GM20000 (cell line): ENCODE measurements around the gene FXYD6.

Source experiments
- DNase-seq: peaks from one replicate; pipeline ENCODE4 v3.0.0; 2012; ENCODE audit warnings: low spot score
- CTCF ChIP-seq: IDR thresholded peaks from 2 replicates; pipeline ENCODE4 v1.5.1; 2012; ENCODE audit warnings: mild to moderate bottlenecking, control low read depth; ENCODE audit errors: extremely low read depth, missing control alignments

FXYD6 gene

GRCh38 chr11:117839380-117839881 is 37.0 kb downstream of the FXYD6 start:
- no peak for DNase-seq
- no peak for TF ChIP-seq CTCF

- no peak for DNase-seq
- no peak for TF ChIP-seq CTCF
Observed at GRCh38 chr11:117838901-117839300, 37.6 kb downstream of the FXYD6 start.

GRCh38 chr11:117837791-117838190 is 38.7 kb downstream of the FXYD6 start:
- DNase-seq: no peak
- TF ChIP-seq CTCF: no peak

- no peak for DNase-seq
- no peak for TF ChIP-seq CTCF
Observed at GRCh38 chr11:117837070-117837776, 39.2 kb downstream of the FXYD6 start.

- no peak for TF ChIP-seq CTCF
- no peak for DNase-seq
Observed at GRCh38 chr11:117836077-117836960, 40.1 kb downstream of the FXYD6 start.

GRCh38 chr11:117835576-117835975 is 40.9 kb downstream of the FXYD6 start:
- DNase-seq: no peak
- no peak for TF ChIP-seq CTCF
